ENCODE measurements around the gene PHLPP2. TPM values are rescaled to one million over a fixed set of nuclear protein-coding genes. Genes with fewer than 3 reads are reported as not detected.
A peak's percentile ranks its signal among the peaks of the same experiment; 100 is the strongest.

The PHLPP2 gene
- total RNA-seq, 2 experiments from 2014 or later = 4.7 to 5.0 TPM

GRCh38 chr16:71746442-71747046, 22.0 kb upstream of the PHLPP2 start:
- no peak for ATAC-seq
- H3K27me3 Mint-ChIP-seq (ENCODE audit: low read depth) = no peaks in the 10 kb centered on the region
- no peaks in the 10 kb centered on the region for H3K4me1 Mint-ChIP-seq (ENCODE audit: low read depth)
- ChIA-PET CTCF (no interaction called here), POLR2A (no interaction called here)
- H3K4me3 Mint-ChIP-seq = no peak overlapping the region
- H3K27ac Mint-ChIP-seq = no peak overlapping the region
- peak; percentile 51 for DNase-seq
- peaks cover 48% of the 10 kb centered on the region for H3K36me3 Mint-ChIP-seq (ENCODE audit: low read depth)
- H3K9me3 Mint-ChIP-seq (ENCODE audit: insufficient read depth) = no peaks in the 10 kb centered on the region

- no peaks in the 10 kb centered on the region for H3K27me3 Mint-ChIP-seq (ENCODE audit: low read depth)
- no peak overlapping the region for H3K4me3 Mint-ChIP-seq
- no peaks in the 10 kb centered on the region for H3K9me3 Mint-ChIP-seq (ENCODE audit: insufficient read depth)
- DNase-seq = no peak
- ChIA-PET POLR2A (interaction anchor here (0.6 kb wide), 1 partner anchor 54 kb away, joined by 3 read pairs; no protein-coding TSS in a partner anchor), CTCF (no interaction called here)
- no peaks in the 10 kb centered on the region for H3K4me1 Mint-ChIP-seq (ENCODE audit: low read depth)
- no peak for ATAC-seq
- H3K36me3 Mint-ChIP-seq (ENCODE audit: low read depth) = peaks cover 52% of the 10 kb centered on the region
- H3K27ac Mint-ChIP-seq = no peak overlapping the region
Measured at GRCh38 chr16:71738855-71739254, 14.4 kb upstream of the PHLPP2 start.

GRCh38 chr16:71737501-71737900, 13.0 kb upstream of the PHLPP2 start:
- H3K4me1 Mint-ChIP-seq (ENCODE audit: low read depth) = no peaks in the 10 kb centered on the region
- ChIA-PET CTCF (interaction anchor here (1.3 kb wide), 1 partner anchor 127 kb away, joined by 5 read pairs; no protein-coding TSS in a partner anchor), POLR2A (no interaction called here)
- no peaks in the 10 kb centered on the region for H3K27me3 Mint-ChIP-seq (ENCODE audit: low read depth)
- H3K27ac Mint-ChIP-seq = no peak overlapping the region
- H3K9me3 Mint-ChIP-seq (ENCODE audit: insufficient read depth) = no peaks in the 10 kb centered on the region
- no peak overlapping the region for H3K4me3 Mint-ChIP-seq
- ATAC-seq (no peak), DNase-seq (no peak)
- peaks cover 58% of the 10 kb centered on the region for H3K36me3 Mint-ChIP-seq (ENCODE audit: low read depth)

- Mint-ChIP-seq H3K4me1 (ENCODE audit: low read depth) (no peaks in the 10 kb centered on the region), H3K9me3 (ENCODE audit: insufficient read depth) (no peaks in the 10 kb centered on the region), H3K4me3 (no peak overlapping the region), H3K27me3 (ENCODE audit: low read depth) (no peaks in the 10 kb centered on the region), H3K27ac (no peak overlapping the region), H3K36me3 (ENCODE audit: low read depth) (peaks cover 58% of the 10 kb centered on the region)
- DNase-seq (no peak), ATAC-seq (no peak)
- ChIA-PET CTCF (interaction anchor here (0.8 to 0.9 kb wide), 2 partner anchors 148 to 170 kb away, joined by 3 read pairs; no protein-coding TSS in a partner anchor), POLR2A (no interaction called here)
Measured at GRCh38 chr16:71734511-71734910, 10.0 kb upstream of the PHLPP2 start.

GRCh38 chr16:71732587-71732986, 8.1 kb upstream of the PHLPP2 start:
- no peak for ATAC-seq

GRCh38 chr16:71727551-71728324, 3.2 kb upstream of the PHLPP2 start:
- CTCF ChIA-PET = no interaction called here
- DNase-seq = no peak
- no peak overlapping the region for H3K4me3 Mint-ChIP-seq
- H3K27me3 Mint-ChIP-seq (ENCODE audit: low read depth) = peaks cover 10% of the 10 kb centered on the region
- H3K4me1 Mint-ChIP-seq (ENCODE audit: low read depth) = peaks cover 8% of the 10 kb centered on the region
- H3K36me3 Mint-ChIP-seq (ENCODE audit: low read depth) = peaks cover 19% of the 10 kb centered on the region
- ATAC-seq = no peak
- H3K9me3 Mint-ChIP-seq (ENCODE audit: insufficient read depth) = no peaks in the 10 kb centered on the region
- POLR2A ChIA-PET = no interaction called here
- H3K27ac Mint-ChIP-seq = no peak overlapping the region

More at GRCh38 chr16:71732587-71732986, 8.1 kb upstream of the PHLPP2 start:
- CTCF ChIA-PET = interaction anchor here (0.8 kb wide), 1 partner anchor 121 kb away, joined by 3 read pairs; no protein-coding TSS in a partner anchor
- H3K4me1 Mint-ChIP-seq (ENCODE audit: low read depth) = no peaks in the 10 kb centered on the region
- H3K36me3 Mint-ChIP-seq (ENCODE audit: low read depth) = peaks cover 40% of the 10 kb centered on the region
- H3K27ac Mint-ChIP-seq = no peak overlapping the region
- POLR2A ChIA-PET = interaction anchor here (1.0 kb wide), 1 partner anchor 35 kb away, joined by 6 read pairs; no protein-coding TSS in a partner anchor
- no peak for DNase-seq
- H3K27me3 Mint-ChIP-seq (ENCODE audit: low read depth) = no peaks in the 10 kb centered on the region
- no peaks in the 10 kb centered on the region for H3K9me3 Mint-ChIP-seq (ENCODE audit: insufficient read depth)
- H3K4me3 Mint-ChIP-seq = no peak overlapping the region

GRCh38 chr16:71726476-71727315, 2.2 kb upstream of the PHLPP2 start:
- Mint-ChIP-seq H3K9me3 (ENCODE audit: insufficient read depth) (no peaks in the 10 kb centered on the region), H3K27me3 (ENCODE audit: low read depth) (peaks cover 10% of the 10 kb centered on the region), H3K27ac (no peak overlapping the region), H3K4me1 (ENCODE audit: low read depth) (peaks cover 18% of the 10 kb centered on the region), H3K4me3 (no peak overlapping the region), H3K36me3 (ENCODE audit: low read depth) (peaks cover 9% of the 10 kb centered on the region)
- DNase-seq (no peak), ATAC-seq (no peak)
- ChIA-PET CTCF (interaction anchor here (0.6 kb wide), 1 partner anchor 235 kb away, joined by 3 read pairs; no protein-coding TSS in a partner anchor), POLR2A (no interaction called here)

- POLR2A ChIA-PET = no interaction called here
- Mint-ChIP-seq H3K9me3 (ENCODE audit: insufficient read depth) (no peaks in the 10 kb centered on the region), H3K36me3 (ENCODE audit: low read depth) (no peaks in the 10 kb centered on the region), H3K4me1 (ENCODE audit: low read depth) (peaks cover 21% of the 10 kb centered on the region), H3K4me3 (peak overlapping the region; percentile 78), H3K27me3 (ENCODE audit: low read depth) (peaks cover 10% of the 10 kb centered on the region), H3K27ac (peak overlapping the region; percentile 11)
- ATAC-seq (peak; percentile 87), DNase-seq (peak; percentile 78)
- CTCF ChIA-PET = no interaction called here
Measured at GRCh38 chr16:71723537-71724319, 773 bp downstream of the PHLPP2 start.

GRCh38 chr16:71722801-71723536, 1.5 kb downstream of the PHLPP2 start:
- H3K4me3 Mint-ChIP-seq = peak overlapping the region; percentile 83
- H3K4me1 Mint-ChIP-seq (ENCODE audit: low read depth) = peaks cover 21% of the 10 kb centered on the region
- no peaks in the 10 kb centered on the region for H3K36me3 Mint-ChIP-seq (ENCODE audit: low read depth)
- ATAC-seq (peak; percentile 53), DNase-seq (peak; percentile 54)
- H3K27me3 Mint-ChIP-seq (ENCODE audit: low read depth) = peaks cover 10% of the 10 kb centered on the region
- no peaks in the 10 kb centered on the region for H3K9me3 Mint-ChIP-seq (ENCODE audit: insufficient read depth)
- CTCF ChIA-PET = no interaction called here
- POLR2A ChIA-PET = no interaction called here
- peak overlapping the region; percentile 79 for H3K27ac Mint-ChIP-seq

GRCh38 chr16:71721066-71721740, 3.3 kb downstream of the PHLPP2 start:
- ChIA-PET POLR2A (interaction anchor here (0.7 kb wide), 1 partner anchor 1474 kb away, joined by 5 read pairs; no protein-coding TSS in a partner anchor), CTCF (interaction anchor here (1.5 kb wide), 1 partner anchor 26 kb away, joined by 3 read pairs; no protein-coding TSS in a partner anchor)
- Mint-ChIP-seq H3K9me3 (ENCODE audit: insufficient read depth) (no peaks in the 10 kb centered on the region), H3K27me3 (ENCODE audit: low read depth) (peaks cover 10% of the 10 kb centered on the region), H3K4me3 (no peak overlapping the region), H3K36me3 (ENCODE audit: low read depth) (no peaks in the 10 kb centered on the region), H3K4me1 (ENCODE audit: low read depth) (peaks cover 21% of the 10 kb centered on the region), H3K27ac (no peak overlapping the region)
- DNase-seq (no peak), ATAC-seq (no peak)

Measured in activated CD8-positive, alpha-beta T cell treated with anti-CD3 and anti-CD28 coated beads, Interleukin-2, amount 10 ng/mL, durations not matched to agents 7 days and 5 days (primary cell).